Ascending aorta (tissue), 2 donors: Measurements from ENCODE around the gene PDAP1. TPM values are rescaled to one million over a fixed set of nuclear protein-coding genes. Genes with fewer than 3 reads are reported as not detected.

Source experiments
- DNase-seq, 2 donors: peaks; one replicate each; pipeline ENCODE4 v3.0.0-alpha.2; 2019; ENCODE audit warnings: low spot score in 2 of 2
- H3K27ac ChIP-seq, 2 donors: fragments of 200-600 bp; sonication (generic); one replicate each; pipeline ENCODE4 v1.5.1; 2016 to 2017; ENCODE audit warnings: mild to moderate bottlenecking in 1 of 2
- H3K27me3 ChIP-seq: fragments of 200-600 bp; sonication (generic); one replicate; pipeline ENCODE4 v1.5.1; 2017
- H3K36me3 ChIP-seq, 2 donors: fragments of 200-600 bp; sonication (generic); one replicate each; pipeline ENCODE4 v1.5.1; 2016
- H3K4me1 ChIP-seq, 2 donors: fragments of 200-600 bp; sonication (generic); one replicate each; pipeline ENCODE4 v1.5.1; 2016 to 2017; ENCODE audit warnings: mild to moderate bottlenecking in 1 of 2
- H3K4me3 ChIP-seq, 2 donors: fragments of 200-600 bp; sonication (generic); one replicate each; pipeline ENCODE4 v1.5.1; 2016 to 2017; ENCODE audit warnings: mild to moderate bottlenecking in 1 of 2
- H3K9me3 ChIP-seq, 2 donors: fragments of 200-600 bp; sonication (generic); one replicate each; pipeline ENCODE4 v1.5.1; 2016
- intact Hi-C: fragments of 100-400 bp; cut with DNase I; formaldehyde crosslinking; loops from one replicate; pipeline ENCODE4 v1.15.1; 2023
- total RNA-seq: library from RNA; depleted of rRNA; stranded (reverse); fragments of >200 nt; gene quantifications from one replicate; pipeline ENCODE4 v1.1.0, GENCODE V29; 2016
- TF ChIP-seq, protein P1 (sequence below), 3 experiments: fragments of 200-600 bp in 2 of 3; fragments of 450-650 bp in 1 of 3; sonication (generic) in 2 of 3; IDR thresholded peaks; one replicate each; pipeline ENCODE4 v1.5.1; 2016 to 2019; ENCODE audit warnings: antibody characterized with exemption in 3 of 3, mild to moderate bottlenecking in 1 of 3, moderate library complexity in 1 of 3

The PDAP1 gene
- total RNA-seq, 1 donor from 2014 or later = 104 TPM

DNA sequence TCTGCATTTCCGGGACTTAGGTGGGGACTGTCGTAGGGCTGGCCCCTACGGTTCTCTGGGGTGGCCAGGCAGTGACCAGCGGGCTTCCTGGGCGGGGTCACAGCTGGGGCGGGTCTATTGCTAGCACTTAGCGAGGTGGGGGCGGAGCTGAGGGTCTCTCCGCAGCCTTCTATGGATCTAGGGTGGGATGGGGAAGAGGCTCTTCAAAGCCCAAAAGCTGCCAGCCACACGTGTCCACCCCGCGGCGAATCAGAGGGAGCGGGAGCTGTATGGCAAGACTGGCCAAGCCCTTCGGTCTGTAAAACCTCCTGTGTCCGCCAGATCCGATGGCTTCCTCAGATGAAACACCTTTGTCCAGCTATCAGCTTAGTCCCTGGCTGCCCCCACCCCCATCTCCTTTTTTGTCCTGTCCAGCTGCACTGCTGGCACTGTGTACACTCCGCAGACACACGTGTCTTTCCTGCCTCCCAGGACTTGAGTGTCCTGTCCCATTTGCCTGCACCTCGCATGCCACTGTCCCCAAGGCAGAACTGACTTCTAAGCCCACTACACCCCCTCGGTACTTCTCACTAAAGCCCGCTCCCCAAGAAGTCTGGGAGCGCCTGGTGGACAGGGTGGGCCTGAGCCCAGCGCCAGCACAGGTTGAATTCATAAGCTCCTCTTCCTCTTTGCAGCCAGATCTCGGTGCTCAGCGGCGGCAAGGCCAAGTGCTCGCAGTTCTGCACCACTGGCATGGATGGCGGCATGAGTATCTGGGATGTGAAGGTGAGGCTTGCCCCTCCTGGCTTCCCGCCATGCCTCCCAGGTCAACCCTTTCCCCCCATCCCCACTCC is 14.8 kb downstream of the PDAP1 start:
- intact Hi-C loops = loop anchor here (1.0 kb wide), 1 partner anchor 16 kb away; no protein-coding TSS in a partner anchor
- peak overlapping the region; percentile 73 to 83 for H3K27ac ChIP-seq
- H3K27me3 ChIP-seq = no peaks in the 10 kb centered on the region
- peak in 1 of 2 donors; percentile 76 for DNase-seq
- H3K36me3 ChIP-seq = peaks cover 42 to 76% of the 10 kb centered on the region in 2 donors
- H3K9me3 ChIP-seq = no peaks in the 10 kb centered on the region
- TF ChIP-seq, protein P1, sequence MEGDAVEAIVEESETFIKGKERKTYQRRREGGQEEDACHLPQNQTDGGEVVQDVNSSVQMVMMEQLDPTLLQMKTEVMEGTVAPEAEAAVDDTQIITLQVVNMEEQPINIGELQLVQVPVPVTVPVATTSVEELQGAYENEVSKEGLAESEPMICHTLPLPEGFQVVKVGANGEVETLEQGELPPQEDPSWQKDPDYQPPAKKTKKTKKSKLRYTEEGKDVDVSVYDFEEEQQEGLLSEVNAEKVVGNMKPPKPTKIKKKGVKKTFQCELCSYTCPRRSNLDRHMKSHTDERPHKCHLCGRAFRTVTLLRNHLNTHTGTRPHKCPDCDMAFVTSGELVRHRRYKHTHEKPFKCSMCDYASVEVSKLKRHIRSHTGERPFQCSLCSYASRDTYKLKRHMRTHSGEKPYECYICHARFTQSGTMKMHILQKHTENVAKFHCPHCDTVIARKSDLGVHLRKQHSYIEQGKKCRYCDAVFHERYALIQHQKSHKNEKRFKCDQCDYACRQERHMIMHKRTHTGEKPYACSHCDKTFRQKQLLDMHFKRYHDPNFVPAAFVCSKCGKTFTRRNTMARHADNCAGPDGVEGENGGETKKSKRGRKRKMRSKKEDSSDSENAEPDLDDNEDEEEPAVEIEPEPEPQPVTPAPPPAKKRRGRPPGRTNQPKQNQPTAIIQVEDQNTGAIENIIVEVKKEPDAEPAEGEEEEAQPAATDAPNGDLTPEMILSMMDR (IDR thresholded peaks at IDR 0.05) = no peak
- peak overlapping the region; percentile 62 to 80 for H3K4me3 ChIP-seq
- H3K4me1 ChIP-seq = peaks cover 8 to 11% of the 10 kb centered on the region in 2 donors

DNA sequence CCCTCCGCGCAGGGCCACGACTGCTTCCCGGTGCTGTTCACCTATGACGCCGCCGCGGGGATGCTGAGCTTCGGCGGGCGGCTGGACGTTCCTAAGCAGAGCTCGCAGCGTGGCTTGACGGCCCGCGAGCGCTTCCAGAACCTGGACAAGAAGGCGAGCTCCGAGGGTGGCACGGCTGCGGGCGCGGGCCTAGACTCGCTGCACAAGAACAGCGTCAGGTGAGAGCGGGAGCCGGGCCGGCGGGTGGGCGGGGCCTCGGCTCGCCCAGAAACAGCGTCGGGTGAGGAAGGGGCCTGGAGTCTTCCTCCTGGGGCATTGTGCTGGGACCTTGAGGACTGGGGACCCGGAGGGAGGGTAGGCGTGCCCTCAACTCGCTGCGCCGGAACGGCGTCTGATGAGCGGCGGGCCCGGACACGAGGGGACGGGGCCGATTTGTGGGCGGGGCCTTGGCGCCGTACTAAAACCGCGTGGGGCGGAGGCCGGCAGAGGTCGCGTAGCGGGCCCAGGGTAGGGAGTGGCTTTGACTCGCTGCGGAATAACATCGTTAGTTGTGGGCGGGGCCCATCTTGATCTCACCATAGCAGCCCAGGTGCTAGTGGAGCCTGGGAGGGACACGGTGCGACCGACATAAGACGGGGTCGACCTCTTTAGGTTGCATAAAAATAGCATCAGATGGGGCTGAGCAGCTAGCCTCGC is 15.6 kb downstream of the PDAP1 start:
- Histone ChIP-seq H3K4me1 (peaks cover 8 to 11% of the 10 kb centered on the region in 2 donors), H3K27me3 (no peaks in the 10 kb centered on the region), H3K4me3 (peak overlapping the region; percentile 62 to 80), H3K9me3 (no peaks in the 10 kb centered on the region), H3K27ac (peak overlapping the region; percentile 73 to 83), H3K36me3 (peaks cover 50 to 76% of the 10 kb centered on the region in 2 donors)
- peak in 1 of 2 donors; percentile 89 for DNase-seq
- intact Hi-C loops = loop anchor here (1.0 kb wide), 1 partner anchor 16 kb away; no protein-coding TSS in a partner anchor
- TF ChIP-seq, protein P1 (IDR thresholded peaks at IDR 0.05) = no peak

GRCh38 chr7:99392046-99392445 is 16.4 kb downstream of the PDAP1 start:
- TF ChIP-seq, protein P1 (IDR thresholded peaks at IDR 0.05) = no peak
- Histone ChIP-seq H3K9me3 (no peaks in the 10 kb centered on the region), H3K27ac (peak overlapping the region; percentile 73 to 83), H3K36me3 (peaks cover 50 to 72% of the 10 kb centered on the region in 2 donors), H3K4me3 (peak overlapping the region; percentile 62 to 80), H3K4me1 (peaks cover 8 to 11% of the 10 kb centered on the region in 2 donors), H3K27me3 (no peaks in the 10 kb centered on the region)
- intact Hi-C loops = no loop called here
- no peak for DNase-seq

DNA sequence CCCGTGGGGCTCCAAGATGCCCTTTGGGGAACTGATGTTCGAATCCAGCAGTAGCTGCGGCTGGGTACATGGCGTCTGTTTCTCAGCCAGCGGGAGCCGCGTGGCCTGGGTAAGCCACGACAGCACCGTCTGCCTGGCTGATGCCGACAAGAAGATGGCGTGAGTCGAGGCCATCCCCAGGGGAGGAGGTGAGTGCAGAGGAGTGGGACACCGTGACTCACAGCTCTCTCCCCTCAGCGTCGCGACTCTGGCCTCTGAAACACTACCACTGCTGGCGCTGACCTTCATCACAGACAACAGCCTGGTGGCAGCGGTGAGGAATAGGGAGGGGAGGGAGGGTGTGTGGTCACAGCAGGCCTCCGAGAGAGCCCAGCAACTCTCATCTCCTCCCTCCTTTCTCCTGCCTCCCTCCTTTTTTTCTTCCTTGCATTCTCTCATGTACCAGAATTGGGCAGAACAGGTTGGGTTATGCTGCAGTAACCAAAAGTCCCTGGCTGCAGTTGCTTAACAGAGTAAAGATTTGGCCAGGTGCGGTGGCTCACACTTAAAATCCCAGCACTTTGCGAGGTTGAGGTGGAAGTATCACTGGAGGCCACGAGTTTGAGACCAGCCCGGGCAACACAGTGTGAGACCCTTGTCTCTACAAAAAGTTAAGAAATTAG is 17.3 kb downstream of the PDAP1 start:
- Histone ChIP-seq H3K9me3 (no peaks in the 10 kb centered on the region), H3K36me3 (peaks cover 54 to 68% of the 10 kb centered on the region in 2 donors), H3K4me3 (no peak overlapping the region), H3K4me1 (peaks cover 8 to 11% of the 10 kb centered on the region in 2 donors), H3K27ac (no peak overlapping the region), H3K27me3 (no peaks in the 10 kb centered on the region)
- TF ChIP-seq, protein P1 (IDR thresholded peaks at IDR 0.05) = no peak
- DNase-seq = no peak
- intact Hi-C loops = no loop called here

- no peaks in the 10 kb centered on the region for H3K27me3 ChIP-seq
- no peak overlapping the region for H3K4me3 ChIP-seq
- peaks cover 8 to 11% of the 10 kb centered on the region in 2 donors for H3K4me1 ChIP-seq
- H3K36me3 ChIP-seq = peaks cover 52 to 63% of the 10 kb centered on the region in 2 donors
- intact Hi-C loops = no loop called here
- DNase-seq = no peak
- TF ChIP-seq, protein P1 (IDR thresholded peaks at IDR 0.05) = no peak
- no peak overlapping the region for H3K27ac ChIP-seq
- no peaks in the 10 kb centered on the region for H3K9me3 ChIP-seq
Observed at GRCh38 chr7:99389772-99390171, 18.6 kb downstream of the PDAP1 start.
